HG02798 (cell line): ENCODE measurements around the gene STMND1.
"Not testable (repeated sequence)": the region's sequence is repeated elsewhere in the genome, so short reads cannot be mapped to it uniquely, and the experiment has no call there.

ENCODE experiments used
- ATAC-seq: cut with Tn5 transposase; IDR thresholded peaks from one replicate; pipeline ENCODE4 v1.9.1; 2021; ENCODE audit warnings: mild to moderate bottlenecking; ENCODE audit not compliant: unreplicated experiment, poor library complexity

Gene STMND1

GRCh38 chr6:17101422-17102257, at the start of gene STMND1:
Gene STMND1 (plus strand): TSS chr6:17102050. CDS start chr6:17102258, 208 bp downstream.
- no peak for ATAC-seq

DNA sequence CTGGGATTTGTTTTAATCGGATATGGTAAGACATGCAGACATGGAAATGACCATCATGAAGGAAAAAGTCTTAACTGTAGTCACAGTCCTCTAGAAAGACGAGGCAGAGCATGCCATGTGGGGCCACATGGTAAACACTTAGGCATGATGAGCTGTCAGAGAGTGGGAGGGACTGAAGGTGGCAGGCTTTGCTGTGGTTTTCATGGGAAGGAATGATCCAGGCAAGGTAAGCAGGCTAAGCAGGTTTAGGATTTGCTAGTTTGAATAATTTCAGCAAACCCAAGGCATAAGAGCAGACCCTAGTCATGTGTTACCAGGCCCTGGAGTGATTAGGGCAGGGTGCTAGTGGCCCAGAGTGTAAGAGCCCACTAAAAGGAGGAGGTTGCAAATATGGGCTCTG, 47.2 kb upstream of the STMND1 start:
- ATAC-seq, result no peak

GRCh38 chr6:17057322-17057721, 44.5 kb upstream of the STMND1 start:
- no peak for ATAC-seq

- ATAC-seq, result no peak
Measured at GRCh38 chr6:17058550-17058949, 43.3 kb upstream of the STMND1 start.

DNA sequence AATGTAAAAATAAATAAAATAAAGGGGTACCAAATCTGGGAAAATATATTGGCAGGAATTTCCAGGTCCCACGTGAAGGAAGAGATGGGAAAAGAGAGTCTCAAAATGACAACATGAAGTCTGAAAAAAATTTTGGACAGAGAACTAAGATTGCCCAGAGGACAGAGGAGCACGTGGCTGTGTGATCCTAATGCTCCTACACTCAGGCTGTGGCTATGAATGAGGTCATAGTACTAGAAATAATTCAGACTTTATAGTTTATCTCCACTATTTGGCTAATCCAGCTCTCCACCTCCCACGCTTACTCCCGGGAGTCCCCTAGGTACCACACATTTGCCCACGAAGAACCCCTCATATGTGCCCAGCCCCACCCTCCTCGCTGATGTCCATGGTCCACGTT, 42.8 kb upstream of the STMND1 start:
- ATAC-seq, result no peak

DNA sequence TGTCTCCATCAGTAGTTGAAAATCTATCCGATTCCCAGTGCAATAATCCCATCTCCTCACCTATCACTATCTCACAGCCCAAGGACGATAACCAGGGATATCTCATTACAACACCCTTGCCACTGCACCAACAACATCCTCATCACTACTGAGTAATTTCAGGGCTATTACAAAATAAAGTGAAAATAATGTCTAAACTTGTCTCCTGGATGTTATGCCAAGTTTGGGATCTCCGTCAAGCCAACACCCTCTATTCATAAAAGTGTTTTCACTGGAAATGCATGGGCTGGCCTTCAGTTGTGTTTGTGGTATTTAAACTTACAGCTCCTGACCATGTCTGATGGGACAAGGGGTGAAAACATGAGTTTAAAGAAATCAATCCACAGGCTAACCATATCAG, 42.0 kb upstream of the STMND1 start:
- no peak for ATAC-seq

DNA sequence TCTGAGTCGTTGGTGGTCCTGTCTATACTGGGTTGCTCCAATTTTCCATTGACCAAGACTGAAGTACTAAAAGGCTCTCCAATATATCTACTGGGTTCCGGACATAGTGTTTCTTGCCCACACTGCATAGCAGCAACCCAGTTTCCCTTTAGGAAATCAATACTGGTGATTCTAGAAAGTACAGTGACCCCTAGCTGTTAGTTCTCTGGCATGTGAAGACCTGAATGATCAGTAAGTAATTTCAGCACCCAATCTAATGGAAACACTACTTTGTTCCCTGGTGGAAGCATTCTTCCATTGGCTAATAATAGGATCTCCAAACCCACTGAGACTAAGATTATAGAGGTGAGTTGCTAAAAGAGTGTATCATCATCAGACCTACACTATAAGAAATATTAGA, 40.8 kb upstream of the STMND1 start:
- no peak for ATAC-seq

DNA sequence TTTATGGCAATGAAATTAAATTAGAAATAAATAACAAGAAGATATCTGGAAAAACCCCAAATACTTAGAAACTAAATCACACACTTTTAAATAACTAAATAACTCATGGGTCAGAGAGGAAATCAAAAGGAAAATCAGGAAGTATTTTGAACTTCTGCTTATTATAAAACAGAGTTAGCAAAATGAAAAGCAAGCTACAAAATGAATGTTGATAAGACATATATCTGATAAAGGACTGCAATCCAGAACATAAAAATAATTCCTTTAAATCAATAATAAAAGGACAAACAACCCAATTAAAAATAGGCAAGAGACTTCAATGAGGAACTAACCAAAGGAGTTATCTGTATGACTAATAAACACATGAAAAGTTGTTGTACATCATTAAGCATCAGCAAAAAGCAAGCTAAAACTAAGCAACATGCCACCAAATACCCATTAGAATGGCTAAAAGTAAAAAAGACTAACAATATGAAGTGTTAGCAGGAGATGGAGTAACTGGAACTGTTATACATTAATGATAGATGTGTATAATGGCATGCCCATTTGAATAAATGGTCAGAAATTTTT, 38.9 kb upstream of the STMND1 start:
- ATAC-seq, result no peak

- no peak for ATAC-seq
Measured at GRCh38 chr6:17064975-17065374, 36.9 kb upstream of the STMND1 start.

- no peak for ATAC-seq
Measured at GRCh38 chr6:17066610-17067009, 35.2 kb upstream of the STMND1 start.

DNA sequence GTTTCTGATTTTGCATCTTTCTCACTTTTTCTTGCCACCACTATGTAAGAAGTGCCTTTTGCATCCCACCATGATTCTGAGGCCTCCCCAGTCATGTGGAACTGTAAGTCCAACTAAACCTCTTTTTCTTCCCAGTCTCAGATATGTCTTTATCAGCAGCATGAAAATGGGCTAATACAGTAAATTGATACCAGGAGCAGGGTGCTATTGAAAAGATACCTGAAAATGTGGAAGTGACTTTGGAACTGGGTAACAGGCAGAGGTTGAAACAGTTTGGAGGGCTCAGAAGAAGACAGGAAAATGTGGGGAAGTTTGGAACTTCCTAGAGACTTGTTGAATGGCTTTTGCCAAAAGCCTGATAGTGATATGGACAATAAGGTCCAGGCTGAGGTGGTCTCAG, 32.9 kb upstream of the STMND1 start:
- not testable (repeated sequence) for ATAC-seq

GRCh38 chr6:17070400-17070799, 31.4 kb upstream of the STMND1 start:
- not testable (repeated sequence) for ATAC-seq

- not testable (repeated sequence) for ATAC-seq
Measured at GRCh38 chr6:17073596-17073995, 28.3 kb upstream of the STMND1 start.

- no peak for ATAC-seq
Measured at GRCh38 chr6:17081273-17081672, 20.6 kb upstream of the STMND1 start.

DNA sequence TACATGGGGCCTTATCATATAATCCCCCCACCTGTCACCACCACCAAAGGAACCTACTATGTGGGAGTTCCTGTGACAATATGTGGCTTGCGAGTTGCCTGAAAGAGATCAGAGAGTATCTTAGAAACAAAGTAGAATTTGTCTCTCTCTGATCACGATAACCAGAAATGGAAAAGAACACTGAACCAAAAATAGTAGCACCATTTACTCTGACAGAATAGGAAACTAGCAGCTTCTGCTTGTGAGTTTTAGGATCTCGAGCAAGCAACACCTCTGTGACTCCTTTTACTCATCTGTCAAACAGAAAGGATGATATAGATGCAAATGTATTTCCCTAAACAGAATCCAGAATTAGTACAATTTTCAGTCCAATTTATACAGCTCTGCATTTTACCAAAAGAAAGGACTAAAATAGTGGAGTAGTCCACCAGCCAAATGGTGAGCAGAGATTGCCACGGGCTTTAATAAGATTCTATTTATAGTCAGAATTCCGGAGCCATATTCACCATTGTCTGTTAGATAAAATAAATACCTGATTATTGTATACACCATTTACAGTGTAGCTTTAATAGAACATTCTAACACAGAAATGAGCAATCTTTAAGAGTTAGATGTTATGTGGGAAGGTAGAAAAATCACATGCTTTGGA, 19.9 kb upstream of the STMND1 start:
- no peak for ATAC-seq

DNA sequence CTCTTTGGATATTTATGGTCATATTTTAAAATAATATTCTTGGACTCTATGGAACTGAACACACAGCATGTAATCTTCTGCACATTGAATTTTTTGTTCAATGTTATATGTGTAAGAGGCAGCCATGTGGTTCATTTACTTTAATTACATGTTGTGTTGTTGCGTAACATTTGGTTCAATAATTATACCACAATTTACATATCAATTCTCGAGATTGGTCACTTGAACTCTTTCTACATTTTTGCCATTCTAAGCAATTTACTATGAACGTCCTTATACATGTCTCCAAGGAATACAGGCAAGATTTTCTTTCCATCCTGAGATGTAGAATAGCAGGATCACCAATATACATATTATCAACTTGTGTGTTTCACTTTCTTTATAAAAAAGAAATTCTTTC, 18.5 kb upstream of the STMND1 start:
- no peak for ATAC-seq

- no peak for ATAC-seq
Measured at GRCh38 chr6:17086469-17086868, 15.4 kb upstream of the STMND1 start.

- no peak for ATAC-seq
Measured at GRCh38 chr6:17088091-17088611, 13.7 kb upstream of the STMND1 start.

DNA sequence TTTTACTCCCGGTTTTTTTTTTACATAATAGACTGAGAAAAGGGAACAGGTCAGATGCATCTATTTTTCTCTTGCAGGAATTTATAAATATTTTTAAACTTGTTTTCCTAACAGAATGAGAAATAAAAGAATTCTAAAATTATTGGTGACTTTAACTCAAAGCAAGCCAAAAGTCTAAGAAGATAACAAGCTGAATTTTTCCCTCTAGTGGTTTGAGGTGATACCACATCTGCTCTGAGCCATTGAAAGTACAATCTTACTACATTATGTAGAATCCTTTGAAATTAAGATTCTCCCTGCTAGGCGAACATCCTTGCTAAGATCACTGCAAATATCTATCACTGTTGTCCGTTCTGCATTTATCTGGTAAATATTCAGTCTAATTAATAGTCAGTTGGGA, 10.7 kb upstream of the STMND1 start:
- ATAC-seq, result no peak

- ATAC-seq, result no peak
Measured at GRCh38 chr6:17093686-17094085, 8.2 kb upstream of the STMND1 start.

- no peak for ATAC-seq
Measured at GRCh38 chr6:17096096-17096495, 5.8 kb upstream of the STMND1 start.
